OCI-LY3 (cell line): ENCODE measurements around the gene RAD51B.

ENCODE experiments used
- CTCF ChIP-seq: fragments of 200-600, 300-600 bp; sonication (generic); IDR thresholded peaks from 2 replicates; pipeline ENCODE4 v1.5.1; 2014; ENCODE audit warnings: antibody characterized with exemption, low read length, low read depth
- EZH2phosphoT487 ChIP-seq: fragments of 200-600 bp; shearing (Covaris generic); IDR thresholded peaks from 2 replicates; pipeline ENCODE4 v1.6.1; 2018; ENCODE audit warnings: antibody characterized with exemption, mixed run types, low read depth

- no peak for TF ChIP-seq CTCF
- TF ChIP-seq EZH2phosphoT487 = no peak
These were observed 911.3 kb downstream of the RAD51B start for GRCh38 chr14:68730811-68731425.
